Fibroblast of the aortic adventitia (primary cell): ENCODE results near the gene TRIM77. TPM values are rescaled to one million over a fixed set of nuclear protein-coding genes. Genes with fewer than 3 reads are reported as not detected.
"Not testable (repeated sequence)": the region's sequence is repeated elsewhere in the genome, so short reads cannot be mapped to it uniquely, and the experiment has no call there.

Experiments used
- DNase-seq: peaks from one replicate; pipeline ENCODE4 v3.0.0-alpha.2; 2010; ENCODE audit warnings: low read depth
- H3K4me3 ChIP-seq: 2 replicates; pipeline ENCODE4 v1.5.1; 2011; ENCODE audit warnings: low read depth, mild to moderate bottlenecking, control low read depth, low read length, moderate library complexity
- CTCF ChIP-seq: IDR thresholded peaks from 2 replicates; pipeline ENCODE4 v1.5.1; 2011; ENCODE audit warnings: mild to moderate bottlenecking, low read length, control low read depth, inconsistent platforms; ENCODE audit not compliant: insufficient read depth
- small RNA-seq: library from RNA; depleted of rRNA; stranded (forward); fragments of <200 nt; gene quantifications from one replicate; pipeline ENCODE3, GENCODE V24; 2012
- total RNA-seq: library from RNA; depleted of rRNA; stranded (reverse); fragments of >200 nt; gene quantifications from 2 replicates; pipeline ENCODE4 v1.2.3, GENCODE V29; 2012; ENCODE audit warnings: low replicate concordance

TRIM77 gene
- total RNA-seq, 1 donor, result not detected

- no peak for TF ChIP-seq CTCF
- no peak for DNase-seq
Observed at GRCh38 chr11:89737116-89737515, 27.0 kb downstream of the TRIM77 start.

GRCh38 chr11:89741406-89741805 lies 31.3 kb downstream of the TRIM77 start:
- H3K4me3 ChIP-seq, DNase-seq: not testable (repeated sequence)

More at GRCh38 chr11:89737116-89737515, 27.0 kb downstream of the TRIM77 start:
- no peak overlapping the region for H3K4me3 ChIP-seq

DNA sequence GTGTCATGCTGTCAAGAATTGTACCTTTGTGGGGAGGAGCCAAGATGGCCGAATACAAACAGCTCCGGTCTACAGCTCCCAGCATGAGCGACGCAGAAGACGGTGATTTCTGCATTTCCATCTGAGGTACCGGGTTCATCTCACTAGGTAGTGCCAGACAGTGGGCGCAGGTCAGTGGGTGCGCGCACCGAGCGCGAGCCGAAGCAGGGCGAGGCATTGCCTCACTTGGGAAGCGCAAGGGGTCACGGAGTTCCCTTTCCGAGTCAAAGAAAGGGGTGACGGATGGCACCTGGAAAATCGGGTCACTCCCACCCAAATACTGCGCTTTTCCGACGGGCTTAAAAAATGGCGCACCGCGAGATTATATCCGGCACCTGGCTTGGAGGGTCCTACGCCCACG lies 34.1 kb downstream of the TRIM77 start:
- H3K4me3 ChIP-seq, DNase-seq: not testable (repeated sequence)

DNA sequence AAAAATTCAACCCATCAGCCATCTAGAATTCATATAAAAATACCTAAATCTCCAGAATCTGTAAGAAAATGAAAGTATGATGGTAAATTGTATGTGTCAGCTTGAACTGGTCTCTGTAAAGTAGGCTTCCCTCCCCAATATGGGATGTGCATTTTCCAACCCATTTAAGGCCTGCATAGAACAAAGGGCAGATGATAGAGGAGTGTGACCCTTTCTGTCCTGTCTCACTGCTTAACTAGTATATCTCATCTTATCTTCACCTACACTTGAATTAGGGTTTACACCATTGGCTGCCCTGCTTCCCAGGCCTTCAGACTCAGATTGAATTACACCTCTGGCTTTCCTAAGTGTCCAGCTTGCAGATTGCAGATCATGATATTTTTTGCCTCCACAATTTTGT lies 40.7 kb downstream of the TRIM77 start:
- not testable (repeated sequence) for DNase-seq, H3K4me3 ChIP-seq

Small RNAs within 50 kb of the gene (small RNA-seq; reads per million reads assigned to genes)
- gene AP003122.3, result not detected

Other genes with a start within 250 kb of the TRIM77 start
- 1.4 and 2.5 TPM in 2 replicates for gene NOX4, start 218.9 kb upstream of the TRIM77 start, total RNA-seq
- gene TRIM49, start 98.3 kb downstream of the TRIM77 start, total RNA-seq, result not detected in 2 replicates
- gene TRIM64B, start 168.2 kb downstream of the TRIM77 start, total RNA-seq, result not detected in 2 replicates
- gene TRIM49D1, start 211.9 kb downstream of the TRIM77 start, total RNA-seq, result not detected in 2 replicates
- not detected in 2 replicates for gene TRIM49D2, start 213.8 kb downstream of the TRIM77 start, total RNA-seq